ENCODE data around the gene FOXO6.

FOXO6 gene

DNA sequence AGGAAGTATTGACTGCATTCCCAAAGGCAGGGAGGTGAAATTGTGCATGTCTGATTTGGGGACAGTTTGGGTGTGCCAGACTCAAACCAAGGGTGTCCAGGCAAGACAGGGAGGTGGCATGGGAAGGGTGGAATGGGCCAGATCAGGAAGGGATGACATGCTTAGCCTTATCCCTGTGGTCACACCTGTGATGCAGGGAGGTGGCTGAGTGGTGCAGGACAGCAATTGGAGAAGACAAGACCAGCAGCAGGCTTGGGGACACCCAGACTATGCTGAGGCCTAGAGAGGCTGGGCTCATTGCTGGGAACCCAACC is 4.0 kb downstream of the FOXO6 start:
- in situ Hi-C loops (cut with HindIII; ENCODE audit: low pct_ligation_motif_present, low sequenced_read_pairs), result no loop called here
- DNase-seq, result no peak
- Histone ChIP-seq H3K27me3 (replicated peaks) (peaks cover 59% of the 10 kb centered on the region), H3K4me3 (ENCODE audit: low read depth, low read length) (no peak overlapping the region), H3K36me3 (replicated peaks) (no peaks in the 10 kb centered on the region), H3K27ac (no peak overlapping the region)
- TF ChIP-seq, protein P1, sequence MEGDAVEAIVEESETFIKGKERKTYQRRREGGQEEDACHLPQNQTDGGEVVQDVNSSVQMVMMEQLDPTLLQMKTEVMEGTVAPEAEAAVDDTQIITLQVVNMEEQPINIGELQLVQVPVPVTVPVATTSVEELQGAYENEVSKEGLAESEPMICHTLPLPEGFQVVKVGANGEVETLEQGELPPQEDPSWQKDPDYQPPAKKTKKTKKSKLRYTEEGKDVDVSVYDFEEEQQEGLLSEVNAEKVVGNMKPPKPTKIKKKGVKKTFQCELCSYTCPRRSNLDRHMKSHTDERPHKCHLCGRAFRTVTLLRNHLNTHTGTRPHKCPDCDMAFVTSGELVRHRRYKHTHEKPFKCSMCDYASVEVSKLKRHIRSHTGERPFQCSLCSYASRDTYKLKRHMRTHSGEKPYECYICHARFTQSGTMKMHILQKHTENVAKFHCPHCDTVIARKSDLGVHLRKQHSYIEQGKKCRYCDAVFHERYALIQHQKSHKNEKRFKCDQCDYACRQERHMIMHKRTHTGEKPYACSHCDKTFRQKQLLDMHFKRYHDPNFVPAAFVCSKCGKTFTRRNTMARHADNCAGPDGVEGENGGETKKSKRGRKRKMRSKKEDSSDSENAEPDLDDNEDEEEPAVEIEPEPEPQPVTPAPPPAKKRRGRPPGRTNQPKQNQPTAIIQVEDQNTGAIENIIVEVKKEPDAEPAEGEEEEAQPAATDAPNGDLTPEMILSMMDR (IDR thresholded peaks at IDR 0.05; ENCODE audit: low read depth, low read length, missing control alignments), result no peak

DNA sequence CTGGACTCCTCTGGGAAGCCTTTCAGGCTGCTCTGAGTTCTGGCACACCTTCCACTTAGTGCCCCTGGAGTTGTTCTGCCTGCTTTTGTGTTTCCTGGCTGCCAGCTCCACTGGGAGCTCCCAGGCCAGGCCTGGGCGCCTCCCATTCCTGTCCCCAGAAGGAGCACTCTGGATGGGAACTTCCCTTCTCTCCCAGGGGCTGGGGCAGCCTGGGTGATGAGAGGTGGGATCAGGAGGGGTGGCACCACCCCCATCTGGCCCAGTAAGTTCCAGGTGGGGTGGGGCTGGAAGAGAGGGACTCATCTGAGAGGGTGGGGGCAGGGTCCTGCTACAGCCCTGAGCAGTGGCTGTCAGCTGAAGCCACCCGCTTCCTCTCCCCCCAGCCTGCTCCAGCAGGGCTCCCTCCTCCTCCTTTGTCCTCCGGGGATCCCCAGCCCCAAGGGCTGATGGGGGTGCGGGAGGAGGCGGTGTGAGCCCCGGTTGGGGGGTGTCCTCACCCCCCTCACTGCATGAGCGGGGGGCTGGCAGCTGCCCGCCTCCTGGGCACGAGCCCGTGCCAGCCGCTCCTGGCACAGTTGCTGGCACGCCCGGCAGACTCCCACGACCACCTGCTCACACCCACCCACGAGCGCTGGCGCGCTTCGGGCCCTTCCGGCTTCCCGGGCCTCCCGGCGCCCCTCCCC is 4.7 kb downstream of the FOXO6 start:
- in situ Hi-C loops (cut with HindIII; ENCODE audit: low pct_ligation_motif_present, low sequenced_read_pairs), result no loop called here
- Histone ChIP-seq H3K27ac (no peak overlapping the region), H3K27me3 (replicated peaks) (peaks cover 59% of the 10 kb centered on the region), H3K4me3 (ENCODE audit: low read depth, low read length) (no peak overlapping the region), H3K36me3 (replicated peaks) (no peaks in the 10 kb centered on the region)
- DNase-seq, result no peak
- TF ChIP-seq, protein P1 (IDR thresholded peaks at IDR 0.05; ENCODE audit: low read depth, low read length, missing control alignments), result no peak

DNA sequence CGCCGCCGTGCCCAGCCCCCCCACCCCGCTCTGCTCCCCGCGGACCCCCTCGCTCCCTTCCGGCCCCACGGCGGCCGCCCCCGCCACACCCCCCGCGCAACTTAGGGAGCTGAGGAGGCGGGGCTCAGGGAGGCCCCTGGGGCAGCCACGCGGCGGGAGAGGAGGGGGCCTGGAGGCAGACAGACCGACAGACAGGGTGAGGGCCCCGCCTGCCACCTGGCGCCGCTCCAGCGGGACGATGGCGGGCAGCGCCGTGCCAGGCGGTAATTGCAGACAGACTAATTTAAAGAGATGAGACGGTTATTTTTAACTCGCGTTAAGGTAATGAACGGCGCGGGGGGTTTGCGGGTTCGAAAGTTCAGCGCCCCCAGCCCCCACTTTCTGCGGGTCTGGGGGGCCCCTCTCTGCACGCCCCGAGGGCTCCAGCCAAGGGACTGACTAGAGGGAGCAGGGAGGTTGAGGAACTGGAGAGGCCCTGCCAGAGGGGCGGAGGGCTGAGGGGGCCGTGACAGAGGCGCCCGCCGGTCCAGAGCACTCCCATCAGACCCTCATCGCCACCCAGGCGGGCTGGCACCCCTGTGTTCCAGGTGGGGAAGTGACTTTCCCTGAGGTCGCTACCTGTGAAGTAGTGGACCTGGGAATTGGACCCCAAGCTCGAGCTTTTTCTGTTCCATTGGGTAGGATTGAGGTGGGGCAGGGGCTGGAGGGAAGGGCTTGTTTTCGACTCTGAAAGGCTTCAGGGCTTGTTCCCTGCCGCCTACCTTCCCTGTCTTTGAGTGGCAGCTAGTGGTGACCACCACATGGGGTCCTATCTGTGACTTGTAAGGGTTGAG is 5.4 kb downstream of the FOXO6 start:
- no peak for DNase-seq
- TF ChIP-seq, protein P1 (IDR thresholded peaks at IDR 0.05; ENCODE audit: low read depth, low read length, missing control alignments), result no peak
- no peaks in the 10 kb centered on the region for H3K36me3 ChIP-seq (replicated peaks)
- H3K27me3 ChIP-seq (replicated peaks), result peaks cover 56% of the 10 kb centered on the region
- H3K27ac ChIP-seq, result no peak overlapping the region
- in situ Hi-C loops (cut with HindIII; ENCODE audit: low pct_ligation_motif_present, low sequenced_read_pairs), result no loop called here
- no peak overlapping the region for H3K4me3 ChIP-seq (ENCODE audit: low read depth, low read length)

DNA sequence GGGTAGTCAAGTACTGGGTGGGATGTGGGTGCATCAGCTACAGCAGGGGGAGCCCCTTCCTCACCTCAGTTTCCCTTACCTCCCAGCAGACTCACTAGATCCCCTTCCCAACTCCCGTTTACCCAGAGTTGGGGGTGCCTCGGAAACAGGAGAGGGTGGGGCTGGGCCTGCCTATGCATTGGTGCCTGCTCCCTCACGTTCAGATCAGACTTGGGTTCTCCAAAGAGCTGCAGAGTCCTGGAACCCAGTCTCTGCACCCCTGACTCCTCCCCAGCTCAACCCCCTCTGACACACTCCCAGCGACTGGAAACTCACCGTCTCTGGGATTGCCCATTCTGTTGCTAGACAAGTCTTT is 6.0 kb downstream of the FOXO6 start:
- TF ChIP-seq, protein P1 (IDR thresholded peaks at IDR 0.05; ENCODE audit: low read depth, low read length, missing control alignments), result no peak
- no peak for DNase-seq
- no peaks in the 10 kb centered on the region for H3K36me3 ChIP-seq (replicated peaks)
- no peak overlapping the region for H3K4me3 ChIP-seq (ENCODE audit: low read depth, low read length)
- H3K27me3 ChIP-seq (replicated peaks), result peaks cover 50% of the 10 kb centered on the region
- no peak overlapping the region for H3K27ac ChIP-seq
- in situ Hi-C loops (cut with HindIII; ENCODE audit: low pct_ligation_motif_present, low sequenced_read_pairs), result no loop called here

DNA sequence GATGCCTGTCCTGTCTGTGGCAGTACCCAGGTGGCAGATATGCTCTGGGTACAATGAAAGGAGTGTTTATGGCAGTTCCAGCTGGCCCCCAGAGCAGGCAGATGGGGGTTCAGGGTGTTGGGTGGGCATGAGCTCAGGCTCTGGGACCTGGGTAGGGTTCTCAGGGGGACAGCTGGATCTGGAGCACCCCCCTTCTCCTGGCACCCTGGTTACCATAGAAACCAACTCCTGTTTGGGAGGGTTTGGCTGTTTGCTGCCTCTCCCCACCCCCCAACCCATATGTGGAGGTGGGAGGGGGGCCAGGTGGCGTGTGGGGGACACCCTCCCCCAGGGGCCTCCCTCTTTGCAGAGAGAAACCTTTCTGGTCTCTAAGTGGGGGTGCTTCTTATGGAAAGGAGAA is 7.1 kb downstream of the FOXO6 start:
- no peak overlapping the region for H3K27ac ChIP-seq
- no peak for DNase-seq
- no peak overlapping the region for H3K4me3 ChIP-seq (ENCODE audit: low read depth, low read length)
- no peaks in the 10 kb centered on the region for H3K36me3 ChIP-seq (replicated peaks)
- peaks cover 39% of the 10 kb centered on the region for H3K27me3 ChIP-seq (replicated peaks)
- in situ Hi-C loops (cut with HindIII; ENCODE audit: low pct_ligation_motif_present, low sequenced_read_pairs), result no loop called here
- TF ChIP-seq, protein P1 (IDR thresholded peaks at IDR 0.05; ENCODE audit: low read depth, low read length, missing control alignments), result no peak
